ENCODE data around the gene ERICH6. TPM values are rescaled to one million over a fixed set of nuclear protein-coding genes. Genes with fewer than 3 reads are reported as not detected.

ERICH6 gene
- total RNA-seq, 4 donors from 2014 or later, result not detected

DNA sequence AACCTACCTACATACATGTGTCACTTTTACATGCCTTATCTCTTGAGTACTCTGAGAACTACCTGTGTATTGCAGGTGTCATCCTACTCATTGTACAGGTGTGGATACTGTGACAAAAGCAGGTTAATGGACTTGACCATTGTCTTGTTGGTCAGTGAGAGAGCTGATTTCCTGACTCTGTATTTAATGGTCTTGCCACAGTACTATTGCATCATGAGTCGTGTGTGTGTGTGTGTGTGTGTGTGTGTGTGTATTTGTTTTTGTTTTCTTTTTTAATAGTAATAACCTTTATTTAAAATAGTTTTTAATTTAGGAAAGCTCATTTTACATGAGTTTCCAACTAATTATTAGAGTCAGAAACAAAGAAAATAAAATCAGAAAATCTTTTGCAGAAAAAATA is 92.9 kb downstream of the ERICH6 start:
- Histone ChIP-seq H3K36me3 (peaks cover 0 to 6% (median 2%) of the 10 kb centered on the region in 4 donors), H3K27me3 (no peaks in the 10 kb centered on the region), H3K4me3 (no peak overlapping the region), H3K9me3 (no peaks in the 10 kb centered on the region), H3K4me1 (peaks cover 4 to 47% (median 18%) of the 10 kb centered on the region in 4 donors), H3K27ac (no peak overlapping the region)
- no peak for DNase-seq
- in situ Hi-C loops (cut with MboI; ENCODE audit: low pct_ligation_motif_present in 1 of 4, low pct_unique_long_range_greater_than_20kb in 1 of 4, low sequenced_read_pairs in 3 of 4) (no loop called here), intact Hi-C loops (cut with DNase I; ENCODE audit: low total_unique reads) (no loop called here)
- WGBS, 2 donors (ENCODE audit: low coverage in 1 of 2), result 71 to 74% methylated on average over 1 of the region's 1 CpG
- TF ChIP-seq EP300 (IDR thresholded peaks at IDR 0.05; ENCODE audit: low read depth) (no peak), POLR2AphosphoS5 (IDR thresholded peaks at IDR 0.05) (no peak), POLR2A (IDR thresholded peaks at IDR 0.05) (no peak)
- TF ChIP-seq, protein P1, sequence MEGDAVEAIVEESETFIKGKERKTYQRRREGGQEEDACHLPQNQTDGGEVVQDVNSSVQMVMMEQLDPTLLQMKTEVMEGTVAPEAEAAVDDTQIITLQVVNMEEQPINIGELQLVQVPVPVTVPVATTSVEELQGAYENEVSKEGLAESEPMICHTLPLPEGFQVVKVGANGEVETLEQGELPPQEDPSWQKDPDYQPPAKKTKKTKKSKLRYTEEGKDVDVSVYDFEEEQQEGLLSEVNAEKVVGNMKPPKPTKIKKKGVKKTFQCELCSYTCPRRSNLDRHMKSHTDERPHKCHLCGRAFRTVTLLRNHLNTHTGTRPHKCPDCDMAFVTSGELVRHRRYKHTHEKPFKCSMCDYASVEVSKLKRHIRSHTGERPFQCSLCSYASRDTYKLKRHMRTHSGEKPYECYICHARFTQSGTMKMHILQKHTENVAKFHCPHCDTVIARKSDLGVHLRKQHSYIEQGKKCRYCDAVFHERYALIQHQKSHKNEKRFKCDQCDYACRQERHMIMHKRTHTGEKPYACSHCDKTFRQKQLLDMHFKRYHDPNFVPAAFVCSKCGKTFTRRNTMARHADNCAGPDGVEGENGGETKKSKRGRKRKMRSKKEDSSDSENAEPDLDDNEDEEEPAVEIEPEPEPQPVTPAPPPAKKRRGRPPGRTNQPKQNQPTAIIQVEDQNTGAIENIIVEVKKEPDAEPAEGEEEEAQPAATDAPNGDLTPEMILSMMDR (IDR thresholded peaks at IDR 0.05), result no peak

DNA sequence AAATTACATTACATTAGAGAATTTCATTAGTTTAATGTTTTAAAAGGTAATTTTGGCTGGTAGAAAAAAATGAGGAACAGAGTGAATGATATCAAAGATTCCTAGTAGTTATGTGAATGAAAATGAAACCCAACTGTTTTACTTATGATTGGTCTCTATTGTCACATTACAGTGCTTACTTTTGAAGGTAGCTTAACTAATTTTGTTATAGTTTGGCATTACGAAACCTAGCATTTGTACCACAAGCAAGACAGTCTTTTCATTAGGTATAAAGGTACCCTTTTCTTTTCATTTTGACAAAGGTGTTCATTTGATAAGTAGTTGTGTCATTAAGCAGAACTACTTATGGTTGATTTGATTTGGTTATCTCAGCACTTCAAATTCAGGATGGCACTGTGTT is 93.7 kb downstream of the ERICH6 start:
- Histone ChIP-seq H3K4me3 (no peak overlapping the region), H3K27ac (no peak overlapping the region), H3K4me1 (peaks cover 5 to 55% (median 24%) of the 10 kb centered on the region in 4 donors), H3K27me3 (no peaks in the 10 kb centered on the region), H3K9me3 (no peaks in the 10 kb centered on the region), H3K36me3 (peaks cover 0 to 6% (median 2%) of the 10 kb centered on the region in 4 donors)
- intact Hi-C loops (cut with DNase I; ENCODE audit: low total_unique reads), result no loop called here
- in situ Hi-C loops (cut with MboI; ENCODE audit: low pct_ligation_motif_present in 1 of 4, low pct_unique_long_range_greater_than_20kb in 1 of 4, low sequenced_read_pairs in 3 of 4), result loop anchor here in 1 of 4 donors (10.0 kb wide), 1 partner anchor 155 kb away; the partner anchor contains the start of gene SIAH2
- no peak for DNase-seq
- TF ChIP-seq EP300 (IDR thresholded peaks at IDR 0.05; ENCODE audit: low read depth) (no peak), POLR2AphosphoS5 (IDR thresholded peaks at IDR 0.05) (no peak), POLR2A (IDR thresholded peaks at IDR 0.05) (no peak)
- TF ChIP-seq, protein P1 (IDR thresholded peaks at IDR 0.05), result no peak
- 0% methylated on average over 1 of the region's 1 CpG for WGBS, 2 donors (ENCODE audit: low coverage in 1 of 2)

Other genes starting within 250 kb of the ERICH6 start
- 100 to 1,000 TPM in 3 of 4 donors, 10 to 100 TPM in 1; 96.9 to 341 (median 275) TPM for gene SERP1, start 157.4 kb downstream of the ERICH6 start, total RNA-seq
- 100 to 1,000 TPM in 1 of 4 donors, 10 to 100 TPM in 3; 20.9 to 132 (median 72.2) TPM for gene EIF2A, start 157.1 kb downstream of the ERICH6 start, total RNA-seq
- gene SELENOT, start 100.6 kb downstream of the ERICH6 start, total RNA-seq, result 100 to 1,000 TPM in 2 of 4 donors, 10 to 100 TPM in 2; 36.3 to 149 (median 95.1) TPM
- 100 to 1,000 TPM in 1 of 4 donors, 10 to 100 TPM in 3; 24.8 to 102 (median 38.8) TPM for gene SIAH2, start 59.2 kb upstream of the ERICH6 start, total RNA-seq
- gene MINDY4B, start 201.5 kb upstream of the ERICH6 start, total RNA-seq, result not detected